ENCODE data around the gene CD52. TPM values are rescaled to one million over a fixed set of nuclear protein-coding genes. Genes with fewer than 3 reads are reported as not detected.
A peak's percentile ranks its signal among the peaks of the same experiment; 100 is the strongest.

CD52 gene
- polyA plus RNA-seq, 1 donor (not counting 4 experiments of a cell fraction or from before 2014, with no cell fraction given) = 0.22 TPM

- peak overlapping the region; percentile 94 for H3K4me2 ChIP-seq (ENCODE audit: control insufficient read depth, extremely low read depth, insufficient read depth, low read depth, low read length)
Measured at GRCh38 chr1:26278303-26278702, 39.5 kb upstream of the CD52 start.

DNA sequence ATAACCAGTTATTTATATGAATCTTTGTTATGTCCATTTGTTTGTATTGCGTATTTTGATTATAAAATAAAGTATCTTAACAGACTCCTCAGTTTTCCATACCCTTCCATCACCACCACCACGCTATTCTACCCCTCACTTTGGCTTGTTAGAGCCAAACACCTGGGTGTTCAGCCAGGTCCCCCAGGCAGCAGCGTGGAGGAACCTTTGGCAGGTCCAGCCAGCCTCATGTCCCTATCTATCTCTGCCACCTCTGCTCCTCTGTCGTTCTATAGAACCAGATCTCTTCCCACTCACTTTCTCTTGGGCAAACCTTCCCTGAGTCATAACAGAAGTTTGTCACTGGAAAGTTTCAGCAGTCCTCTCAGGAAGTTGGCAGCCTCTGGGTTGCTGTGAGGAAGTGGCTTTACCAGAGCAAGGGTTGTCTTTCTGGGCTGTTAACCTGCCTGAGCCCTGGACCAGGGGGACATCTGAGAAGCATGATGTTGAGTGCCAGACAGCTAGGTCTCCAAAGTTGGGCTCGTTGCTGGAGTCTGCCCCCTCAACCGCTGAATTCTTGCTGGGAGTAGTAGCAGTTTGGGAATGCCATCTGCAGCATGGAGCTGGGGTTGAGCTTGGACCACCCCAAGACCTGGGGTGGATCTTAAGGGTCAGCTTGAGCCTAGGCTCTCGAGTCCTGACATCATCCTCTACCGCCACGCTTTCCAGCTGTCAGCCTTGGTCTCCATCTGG lies 38.9 kb upstream of the CD52 start:
- no peaks in the 10 kb centered on the region for H3K9me3 ChIP-seq (ENCODE audit: control insufficient read depth, low read depth, low read length)
- H3K27me3 ChIP-seq (ENCODE audit: control insufficient read depth, extremely low read depth, insufficient read depth, low read length) = no peaks in the 10 kb centered on the region
- H3K36me3 ChIP-seq (ENCODE audit: control insufficient read depth in 2 of 2, extremely low read depth in 1 of 2, insufficient read depth in 2 of 2, low read length in 2 of 2) = peaks cover 15 to 29% of the 10 kb centered on the region in 2 experiments
- H4K20me1 ChIP-seq (ENCODE audit: control insufficient read depth, extremely low read depth, insufficient read depth, low read length) = peaks cover 10% of the 10 kb centered on the region
- peak overlapping the region; percentile 77 for H3K9ac ChIP-seq (ENCODE audit: control insufficient read depth, extremely low read depth, insufficient read depth, low read length)
- peaks cover 21% of the 10 kb centered on the region for H3K79me2 ChIP-seq (ENCODE audit: control insufficient read depth, insufficient read depth, low read length)
- no peak for DNase-seq (ENCODE audit: low read depth, low spot score)
- H3K27ac ChIP-seq (ENCODE audit: control insufficient read depth, insufficient read depth, low read length) = peak overlapping the region; percentile 95
- H2AFZ ChIP-seq (ENCODE audit: control insufficient read depth, low read length) = no peak overlapping the region
- TF ChIP-seq EZH2 (IDR thresholded peaks at IDR 0.05; ENCODE audit: low read length) = no peak
- TF ChIP-seq, protein P1, sequence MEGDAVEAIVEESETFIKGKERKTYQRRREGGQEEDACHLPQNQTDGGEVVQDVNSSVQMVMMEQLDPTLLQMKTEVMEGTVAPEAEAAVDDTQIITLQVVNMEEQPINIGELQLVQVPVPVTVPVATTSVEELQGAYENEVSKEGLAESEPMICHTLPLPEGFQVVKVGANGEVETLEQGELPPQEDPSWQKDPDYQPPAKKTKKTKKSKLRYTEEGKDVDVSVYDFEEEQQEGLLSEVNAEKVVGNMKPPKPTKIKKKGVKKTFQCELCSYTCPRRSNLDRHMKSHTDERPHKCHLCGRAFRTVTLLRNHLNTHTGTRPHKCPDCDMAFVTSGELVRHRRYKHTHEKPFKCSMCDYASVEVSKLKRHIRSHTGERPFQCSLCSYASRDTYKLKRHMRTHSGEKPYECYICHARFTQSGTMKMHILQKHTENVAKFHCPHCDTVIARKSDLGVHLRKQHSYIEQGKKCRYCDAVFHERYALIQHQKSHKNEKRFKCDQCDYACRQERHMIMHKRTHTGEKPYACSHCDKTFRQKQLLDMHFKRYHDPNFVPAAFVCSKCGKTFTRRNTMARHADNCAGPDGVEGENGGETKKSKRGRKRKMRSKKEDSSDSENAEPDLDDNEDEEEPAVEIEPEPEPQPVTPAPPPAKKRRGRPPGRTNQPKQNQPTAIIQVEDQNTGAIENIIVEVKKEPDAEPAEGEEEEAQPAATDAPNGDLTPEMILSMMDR (optimal IDR thresholded peaks at IDR 0.05 in 1 of 3, IDR thresholded peaks at IDR 0.05 in 1 of 3, conservative IDR thresholded peaks at IDR 0.05 in 1 of 3; ENCODE audit: extremely low read depth in 1 of 3, insufficient read depth in 2 of 3, low read length in 3 of 3) = no peak
- dilution Hi-C loops (cut with MboI; ENCODE audit: extremely low pct_ligation_motif_present, low sequenced_read_pairs) = no loop called here
- H3K4me1 ChIP-seq (ENCODE audit: control insufficient read depth, extremely low read depth, insufficient read depth, low read length) = peaks cover 77% of the 10 kb centered on the region
- peaks cover 3% of the 10 kb centered on the region for H3K9me1 ChIP-seq (ENCODE audit: control insufficient read depth, extremely low read depth, insufficient read depth, low read length)
- H3K4me3 ChIP-seq (ENCODE audit: control insufficient read depth in 2 of 3, extremely low read depth in 1 of 3, insufficient read depth in 2 of 3, low read depth in 1 of 3, low read length in 3 of 3) = peak overlapping the region; percentile 75 to 86 (median 78)
- peak overlapping the region; percentile 94 for H3K4me2 ChIP-seq (ENCODE audit: control insufficient read depth, extremely low read depth, insufficient read depth, low read depth, low read length)
- FAIRE-seq = peak; percentile 5

More at GRCh38 chr1:26278303-26278702, 39.5 kb upstream of the CD52 start:
- Histone ChIP-seq H2AFZ (ENCODE audit: control insufficient read depth, low read length) (no peak overlapping the region), H3K9ac (ENCODE audit: control insufficient read depth, extremely low read depth, insufficient read depth, low read length) (peak overlapping the region; percentile 77), H3K4me3 (ENCODE audit: control insufficient read depth in 2 of 3, extremely low read depth in 1 of 3, insufficient read depth in 2 of 3, low read depth in 1 of 3, low read length in 3 of 3) (no peak overlapping the region), H3K9me3 (ENCODE audit: control insufficient read depth, low read depth, low read length) (no peaks in the 10 kb centered on the region), H3K9me1 (ENCODE audit: control insufficient read depth, extremely low read depth, insufficient read depth, low read length) (peaks cover 3% of the 10 kb centered on the region), H4K20me1 (ENCODE audit: control insufficient read depth, extremely low read depth, insufficient read depth, low read length) (peaks cover 10% of the 10 kb centered on the region), H3K27me3 (ENCODE audit: control insufficient read depth, extremely low read depth, insufficient read depth, low read length) (no peaks in the 10 kb centered on the region), H3K27ac (ENCODE audit: control insufficient read depth, insufficient read depth, low read length) (peak overlapping the region; percentile 95), H3K4me1 (ENCODE audit: control insufficient read depth, extremely low read depth, insufficient read depth, low read length) (peaks cover 73% of the 10 kb centered on the region), H3K36me3 (ENCODE audit: control insufficient read depth in 2 of 2, extremely low read depth in 1 of 2, insufficient read depth in 2 of 2, low read length in 2 of 2) (peaks cover 14 to 27% of the 10 kb centered on the region in 2 experiments), H3K79me2 (ENCODE audit: control insufficient read depth, insufficient read depth, low read length) (peaks cover 21% of the 10 kb centered on the region)
- FAIRE-seq = peak; percentile 66
- peak; percentile 59 for DNase-seq (ENCODE audit: low read depth, low spot score)
- dilution Hi-C loops (cut with MboI; ENCODE audit: extremely low pct_ligation_motif_present, low sequenced_read_pairs) = no loop called here
- TF ChIP-seq, protein P1 (optimal IDR thresholded peaks at IDR 0.05 in 1 of 3, IDR thresholded peaks at IDR 0.05 in 1 of 3, conservative IDR thresholded peaks at IDR 0.05 in 1 of 3; ENCODE audit: extremely low read depth in 1 of 3, insufficient read depth in 2 of 3, low read length in 3 of 3) = no peak
- TF ChIP-seq EZH2 (IDR thresholded peaks at IDR 0.05; ENCODE audit: low read length) = no peak
